ENCODE measurements around the gene RCBTB1.

DNA sequence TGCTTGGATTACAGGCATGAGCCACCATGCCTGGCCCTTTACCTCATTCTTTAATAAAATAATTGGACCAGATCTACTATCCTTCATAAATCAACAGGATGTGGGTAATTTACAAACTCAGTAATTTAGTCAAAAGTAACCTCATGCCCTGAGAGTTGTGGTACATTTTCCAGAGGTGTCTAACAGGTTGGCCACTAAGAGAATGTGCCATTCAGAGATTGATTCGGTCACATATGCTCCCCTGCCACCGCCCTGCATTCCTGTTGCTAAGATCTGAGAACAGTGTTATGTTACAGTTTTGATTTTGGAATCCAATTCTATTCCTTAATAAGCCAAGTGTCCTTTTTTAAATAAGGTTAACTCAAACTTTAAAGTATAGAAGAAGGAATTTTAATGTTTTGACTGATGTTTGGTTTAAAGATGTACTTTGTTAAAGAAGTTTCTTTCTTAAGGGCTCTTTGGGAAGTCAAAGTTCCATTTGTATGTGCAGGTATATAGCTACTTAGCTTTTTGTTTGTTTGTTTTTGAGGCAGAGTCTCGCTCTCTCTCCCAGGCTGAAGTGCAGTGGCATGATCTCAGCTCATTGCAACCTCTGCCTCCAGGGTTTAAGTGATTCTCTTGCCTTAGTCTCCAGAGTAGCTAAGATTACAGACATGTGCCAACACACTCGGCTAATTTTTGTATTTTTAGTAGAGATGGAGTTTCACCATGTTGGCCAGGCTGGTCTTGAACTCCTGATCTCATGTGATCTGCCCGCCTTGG is 60.4 kb downstream of the RCBTB1 start:
- TF ChIP-seq POLR2A (IDR thresholded peaks at IDR 0.05) (no peak), POLR2AphosphoS5 (IDR thresholded peaks at IDR 0.05) (no peak), EP300 (IDR thresholded peaks at IDR 0.05) (no peak)
- TF ChIP-seq, protein P1, sequence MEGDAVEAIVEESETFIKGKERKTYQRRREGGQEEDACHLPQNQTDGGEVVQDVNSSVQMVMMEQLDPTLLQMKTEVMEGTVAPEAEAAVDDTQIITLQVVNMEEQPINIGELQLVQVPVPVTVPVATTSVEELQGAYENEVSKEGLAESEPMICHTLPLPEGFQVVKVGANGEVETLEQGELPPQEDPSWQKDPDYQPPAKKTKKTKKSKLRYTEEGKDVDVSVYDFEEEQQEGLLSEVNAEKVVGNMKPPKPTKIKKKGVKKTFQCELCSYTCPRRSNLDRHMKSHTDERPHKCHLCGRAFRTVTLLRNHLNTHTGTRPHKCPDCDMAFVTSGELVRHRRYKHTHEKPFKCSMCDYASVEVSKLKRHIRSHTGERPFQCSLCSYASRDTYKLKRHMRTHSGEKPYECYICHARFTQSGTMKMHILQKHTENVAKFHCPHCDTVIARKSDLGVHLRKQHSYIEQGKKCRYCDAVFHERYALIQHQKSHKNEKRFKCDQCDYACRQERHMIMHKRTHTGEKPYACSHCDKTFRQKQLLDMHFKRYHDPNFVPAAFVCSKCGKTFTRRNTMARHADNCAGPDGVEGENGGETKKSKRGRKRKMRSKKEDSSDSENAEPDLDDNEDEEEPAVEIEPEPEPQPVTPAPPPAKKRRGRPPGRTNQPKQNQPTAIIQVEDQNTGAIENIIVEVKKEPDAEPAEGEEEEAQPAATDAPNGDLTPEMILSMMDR (IDR thresholded peaks at IDR 0.05), result no peak
